ENCODE data around the gene HYAL3. TPM values are rescaled to one million over a fixed set of nuclear protein-coding genes. Genes with fewer than 3 reads are reported as not detected.
A peak's percentile ranks its signal among the peaks of the same experiment; 100 is the strongest.

Gene HYAL3
- total RNA-seq, 2 experiments from 2014 or later: 2.7 to 3.5 TPM

DNA sequence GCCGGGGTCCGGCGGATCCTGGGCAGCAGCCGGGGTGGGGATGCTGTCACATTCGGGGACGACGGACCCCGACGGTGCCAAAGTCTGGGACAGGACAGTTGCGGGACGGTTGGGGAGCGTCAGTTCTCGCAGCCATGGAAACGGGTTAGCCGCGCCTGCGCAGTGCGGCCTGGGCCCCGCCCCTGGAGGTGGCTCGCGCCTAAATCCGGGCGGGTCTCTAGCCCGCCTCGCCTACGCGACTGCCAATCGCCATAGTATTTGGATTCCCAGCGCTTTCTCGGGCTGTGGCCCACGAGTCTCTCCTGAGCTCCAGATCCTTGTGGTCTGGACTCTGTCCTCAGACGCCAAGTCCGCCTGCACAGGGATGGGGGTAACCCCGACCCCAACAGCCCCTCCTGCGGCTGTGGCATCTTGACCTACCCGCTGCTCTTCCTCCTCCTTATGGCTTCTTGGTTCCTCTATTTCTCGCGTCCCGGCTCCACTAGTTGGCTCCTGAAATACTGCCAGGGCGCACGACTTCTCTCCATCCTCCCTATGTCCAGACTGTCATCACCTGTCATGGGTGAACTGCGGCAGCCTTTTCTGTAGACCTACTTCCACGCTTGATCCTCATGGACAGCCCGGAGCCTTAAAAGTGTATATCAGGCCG, 46.5 kb upstream of the HYAL3 start, which contains the start of gene ZMYND10:
TSS of gene ZMYND10 (minus strand) at position 147 of the 649 bp plus-strand sequence. CDS start 153 bp downstream, outside the sequence.
- TF ChIP-seq, protein P1, sequence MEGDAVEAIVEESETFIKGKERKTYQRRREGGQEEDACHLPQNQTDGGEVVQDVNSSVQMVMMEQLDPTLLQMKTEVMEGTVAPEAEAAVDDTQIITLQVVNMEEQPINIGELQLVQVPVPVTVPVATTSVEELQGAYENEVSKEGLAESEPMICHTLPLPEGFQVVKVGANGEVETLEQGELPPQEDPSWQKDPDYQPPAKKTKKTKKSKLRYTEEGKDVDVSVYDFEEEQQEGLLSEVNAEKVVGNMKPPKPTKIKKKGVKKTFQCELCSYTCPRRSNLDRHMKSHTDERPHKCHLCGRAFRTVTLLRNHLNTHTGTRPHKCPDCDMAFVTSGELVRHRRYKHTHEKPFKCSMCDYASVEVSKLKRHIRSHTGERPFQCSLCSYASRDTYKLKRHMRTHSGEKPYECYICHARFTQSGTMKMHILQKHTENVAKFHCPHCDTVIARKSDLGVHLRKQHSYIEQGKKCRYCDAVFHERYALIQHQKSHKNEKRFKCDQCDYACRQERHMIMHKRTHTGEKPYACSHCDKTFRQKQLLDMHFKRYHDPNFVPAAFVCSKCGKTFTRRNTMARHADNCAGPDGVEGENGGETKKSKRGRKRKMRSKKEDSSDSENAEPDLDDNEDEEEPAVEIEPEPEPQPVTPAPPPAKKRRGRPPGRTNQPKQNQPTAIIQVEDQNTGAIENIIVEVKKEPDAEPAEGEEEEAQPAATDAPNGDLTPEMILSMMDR (conservative IDR thresholded peaks at IDR 0.05; ENCODE audit: low read length): no peak
- no peak for TF ChIP-seq EZH2phosphoT487 (IDR thresholded peaks at IDR 0.05; ENCODE audit: borderline replicate concordance, low read depth, low read length)
- H3K79me2 ChIP-seq (ENCODE audit: insufficient read depth, low read depth, low read length): peaks cover 8% of the 10 kb centered on the region; the same call in 1 of the 2 replicates
- H3K4me1 ChIP-seq (ENCODE audit: insufficient read depth, low read length, poor library complexity, severe bottlenecking): peaks cover 30% of the 10 kb centered on the region
- DNase-seq (ENCODE audit: low spot score): peak; percentile 70
- ChIA-PET CTCF (ENCODE audit: unreplicated experiment) (interaction anchor here (1.0 kb wide), 1 partner anchor 9 kb away, joined by 3 read pairs; no protein-coding TSS in a partner anchor), POLR2A (interaction anchor here (0.7 kb wide), 1 partner anchor 1597 kb away, joined by 3 read pairs; no protein-coding TSS in a partner anchor)
- peaks cover 9% of the 10 kb centered on the region; the same call in 1 of the 2 replicates for H3K36me3 ChIP-seq (ENCODE audit: insufficient read depth, low read length)
- no peaks in the 10 kb centered on the region for H4K20me1 ChIP-seq (ENCODE audit: insufficient read depth, low read length)
- H3K27ac ChIP-seq (ENCODE audit: low read depth, low read length, poor library complexity, severe bottlenecking): no peak within 1 kb of the TSS
- intact Hi-C loops (cut with micrococcal nuclease; ENCODE audit: unreplicated experiment): loop anchor here (2.0 kb wide), 1 partner anchor 197 kb away; no protein-coding TSS in a partner anchor
- H3K4me2 ChIP-seq (ENCODE audit: low read length): peak within 1 kb of the TSS; percentile 73
- peak within 1 kb of the TSS; percentile 47 for H3K4me3 ChIP-seq (ENCODE audit: low read depth, low read length, poor library complexity, severe bottlenecking)
- no peak within 1 kb of the TSS; the same call in 1 of the 2 replicates for H2AFZ ChIP-seq (ENCODE audit: low read length)
- no peaks in the 10 kb centered on the region for H3K9me2 ChIP-seq (ENCODE audit: insufficient read depth, low read length)
- no TSS peak for BruUV-seq (replicated peaks)
- no peaks in the 10 kb centered on the region for H3K9me3 ChIP-seq (ENCODE audit: low read length)

DNA sequence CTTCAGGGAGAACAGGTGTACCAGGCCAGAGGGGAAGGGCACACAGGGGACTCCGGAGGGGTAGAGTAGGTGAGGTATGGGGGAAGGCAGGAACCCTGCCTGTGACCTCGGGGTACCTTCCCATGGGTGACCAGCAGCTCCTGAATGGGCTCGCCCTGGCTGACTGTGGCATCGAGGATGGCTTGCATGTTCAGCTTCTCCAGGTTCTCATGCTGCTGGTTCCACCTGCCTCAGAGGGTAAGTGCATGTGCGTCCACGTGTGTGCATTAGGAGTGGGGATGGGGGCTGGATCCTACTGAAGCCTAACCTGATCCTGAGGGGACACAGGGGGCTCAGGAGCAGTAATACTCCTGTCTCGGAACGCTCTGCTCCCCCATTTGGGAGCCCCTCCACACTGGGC, 45.8 kb upstream of the HYAL3 start:
- H3K79me2 ChIP-seq (ENCODE audit: insufficient read depth, low read depth, low read length): peaks cover 7% of the 10 kb centered on the region; the same call in 1 of the 2 replicates
- ChIA-PET POLR2A (interaction anchor here (0.6 kb wide), 1 partner anchor 337 kb away, joined by 3 read pairs; no protein-coding TSS in a partner anchor), CTCF (ENCODE audit: unreplicated experiment) (no interaction called here)
- no peak for DNase-seq (ENCODE audit: low spot score)
- BruUV-seq (replicated peaks): no TSS peak
- H3K36me3 ChIP-seq (ENCODE audit: insufficient read depth, low read length): peaks cover 9% of the 10 kb centered on the region; the same call in 1 of the 2 replicates
- no peaks in the 10 kb centered on the region for H3K9me3 ChIP-seq (ENCODE audit: low read length)
- no peaks in the 10 kb centered on the region for H4K20me1 ChIP-seq (ENCODE audit: insufficient read depth, low read length)
- peaks cover 32% of the 10 kb centered on the region for H3K4me1 ChIP-seq (ENCODE audit: insufficient read depth, low read length, poor library complexity, severe bottlenecking)
- no peak overlapping the region for H2AFZ ChIP-seq (ENCODE audit: low read length)
- no peaks in the 10 kb centered on the region for H3K9me2 ChIP-seq (ENCODE audit: insufficient read depth, low read length)
- peak overlapping the region; percentile 73 for H3K4me2 ChIP-seq (ENCODE audit: low read length)
- H3K27ac ChIP-seq (ENCODE audit: low read depth, low read length, poor library complexity, severe bottlenecking): no peak overlapping the region
- TF ChIP-seq EZH2phosphoT487 (IDR thresholded peaks at IDR 0.05; ENCODE audit: borderline replicate concordance, low read depth, low read length): no peak
- TF ChIP-seq, protein P1 (conservative IDR thresholded peaks at IDR 0.05; ENCODE audit: low read length): no peak
- intact Hi-C loops (cut with micrococcal nuclease; ENCODE audit: unreplicated experiment): no loop called here
- H3K4me3 ChIP-seq (ENCODE audit: low read depth, low read length, poor library complexity, severe bottlenecking): peak overlapping the region; percentile 47
